B cell (primary cell): ENCODE data around the gene CLN3.

Experiments
- EZH2 ChIP-seq: IDR thresholded peaks from 2 replicates; pipeline ENCODE4 v1.6.1; 2012; ENCODE audit warnings: borderline replicate concordance, low read depth, mild to moderate bottlenecking, moderate library complexity, low read length; ENCODE audit not compliant: insufficient read depth, poor library complexity, severe bottlenecking
- TF ChIP-seq, protein P1 (sequence below): fragments of 200-600 bp; IDR thresholded peaks from one replicate; pipeline ENCODE4 v1.8.0; 2022; ENCODE audit warnings: antibody characterized with exemption, mild to moderate bottlenecking

DNA sequence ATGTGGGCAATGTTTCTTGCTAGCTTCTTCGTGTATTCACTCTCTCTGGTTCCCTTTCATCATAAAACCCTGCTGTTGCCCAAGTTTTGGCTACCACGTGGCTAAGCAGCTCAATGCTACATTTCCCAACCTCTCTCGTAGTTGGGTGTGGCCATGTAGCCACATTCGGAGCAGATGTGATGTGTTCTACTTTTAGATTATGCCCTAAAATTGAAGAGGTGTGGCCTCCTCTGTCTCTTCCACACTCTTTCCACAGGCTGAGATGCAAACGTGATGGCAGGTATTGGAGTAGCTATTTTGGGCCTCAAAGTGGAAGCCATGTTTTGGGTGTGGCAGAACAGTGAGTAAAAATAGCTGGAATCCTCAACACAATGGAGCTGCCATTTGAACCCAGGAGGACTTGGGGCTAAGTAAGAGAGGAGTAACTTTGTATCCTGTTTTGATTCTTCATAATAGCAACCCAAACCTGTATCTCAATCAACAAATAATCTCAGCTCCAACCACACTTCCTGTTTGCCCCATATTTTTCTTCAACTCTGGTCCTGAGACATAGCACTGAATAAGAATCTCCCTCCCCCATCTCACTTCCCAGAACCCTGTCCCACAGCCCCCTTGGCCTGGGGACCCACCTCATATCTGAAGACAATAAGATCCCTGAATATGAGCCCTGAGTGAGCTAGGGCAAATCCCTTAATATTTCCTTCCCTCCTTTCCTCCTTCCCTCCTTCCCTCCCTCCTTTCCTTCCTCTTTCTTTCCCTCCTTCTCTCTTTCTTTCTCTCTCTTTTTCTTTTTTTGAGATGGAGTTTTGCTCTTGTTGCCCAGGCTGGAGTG is 42.9 kb upstream of the CLN3 start:
- TF ChIP-seq, protein P1, sequence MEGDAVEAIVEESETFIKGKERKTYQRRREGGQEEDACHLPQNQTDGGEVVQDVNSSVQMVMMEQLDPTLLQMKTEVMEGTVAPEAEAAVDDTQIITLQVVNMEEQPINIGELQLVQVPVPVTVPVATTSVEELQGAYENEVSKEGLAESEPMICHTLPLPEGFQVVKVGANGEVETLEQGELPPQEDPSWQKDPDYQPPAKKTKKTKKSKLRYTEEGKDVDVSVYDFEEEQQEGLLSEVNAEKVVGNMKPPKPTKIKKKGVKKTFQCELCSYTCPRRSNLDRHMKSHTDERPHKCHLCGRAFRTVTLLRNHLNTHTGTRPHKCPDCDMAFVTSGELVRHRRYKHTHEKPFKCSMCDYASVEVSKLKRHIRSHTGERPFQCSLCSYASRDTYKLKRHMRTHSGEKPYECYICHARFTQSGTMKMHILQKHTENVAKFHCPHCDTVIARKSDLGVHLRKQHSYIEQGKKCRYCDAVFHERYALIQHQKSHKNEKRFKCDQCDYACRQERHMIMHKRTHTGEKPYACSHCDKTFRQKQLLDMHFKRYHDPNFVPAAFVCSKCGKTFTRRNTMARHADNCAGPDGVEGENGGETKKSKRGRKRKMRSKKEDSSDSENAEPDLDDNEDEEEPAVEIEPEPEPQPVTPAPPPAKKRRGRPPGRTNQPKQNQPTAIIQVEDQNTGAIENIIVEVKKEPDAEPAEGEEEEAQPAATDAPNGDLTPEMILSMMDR, result no peak
- no peak for TF ChIP-seq EZH2
